Stomach (tissue), 9 donors: ENCODE results near the gene PLCH1. TPM values are rescaled to one million over a fixed set of nuclear protein-coding genes. Genes with fewer than 3 reads are reported as not detected.

Source experiments
- DNase-seq, 2 donors: peaks; one replicate each; pipeline versions ENCODE4 v3.0.0 to v3.0.0-alpha.2; 2013 to 2019
- H3K27ac ChIP-seq, 5 donors: fragments of 200-600 bp in 4 of 5; sonication (generic) in 4 of 5; one replicate each; pipeline ENCODE4 v1.5.1; 2013 to 2019; ENCODE audit warnings: mild to moderate bottlenecking in 1 of 5, moderate library complexity in 1 of 5
- H3K27me3 ChIP-seq, 3 donors: fragments of 200-600 bp; sonication (generic); one replicate each; pipeline ENCODE4 v1.5.1; 2017 to 2019; ENCODE audit warnings: mixed run types in 1 of 3
- H3K36me3 ChIP-seq, 4 donors: fragments of 200-600 bp; sonication (generic); 1 replicate in 3 of 4; 2 replicates in 1 of 4; pipeline ENCODE4 v1.5.1; 2016 to 2019
- H3K4me1 ChIP-seq, 4 donors: fragments of 200-600 bp; sonication (generic); one replicate each; pipeline ENCODE4 v1.5.1; 2016 to 2019
- H3K4me3 ChIP-seq, 4 donors: fragments of 200-600 bp; sonication (generic) in 3 of 4; one replicate each; pipeline ENCODE4 v1.5.1; 2016 to 2019; ENCODE audit warnings: mild to moderate bottlenecking in 1 of 4
- H3K9me3 ChIP-seq, 4 donors: fragments of 200-600 bp; sonication (generic); one replicate each; pipeline ENCODE4 v1.5.1; 2016 to 2019
- EP300 ChIP-seq: sonication (generic); formaldehyde crosslinking; IDR thresholded peaks from one replicate; pipeline ENCODE4 v1.6.1; 2017; ENCODE audit warnings: antibody characterized with exemption
- POLR2A ChIP-seq, 4 donors: fragments of 450-650 bp; IDR thresholded peaks; one replicate each; pipeline ENCODE4 v1.6.1; 2016; ENCODE audit warnings: antibody characterized with exemption in 4 of 4, control low read depth in 2 of 4, mild to moderate bottlenecking in 1 of 4, moderate library complexity in 1 of 4
- POLR2AphosphoS5 ChIP-seq, 3 donors: sonication (generic); formaldehyde crosslinking; IDR thresholded peaks; one replicate each; pipeline ENCODE4 v1.6.1; 2016; ENCODE audit warnings: antibody characterized with exemption in 3 of 3
- WGBS, 5 donors: extraction: QIAGEN DNeasy Blood & Tissue Kit in 3 of 5; methylation state at CpG; one replicate each; pipeline versions ENCODE4 v1.1.5 to v1.1.7; 2013 to 2018; 5-methylcytosine and 5-hydroxymethylcytosine counted together
- intact Hi-C: fragments of 100-400 bp; cut with DNase I; formaldehyde crosslinking; loops from one replicate; pipeline ENCODE4 v1.15.1; 2023; ENCODE audit warnings: low total_unique reads
- polyA plus RNA-seq, 3 donors: library from polyadenylated mRNA; stranded (reverse); fragments of 200-250 nt; gene quantifications; one replicate each; pipeline ENCODE4 v1.2.3, GENCODE V29; 2013
- total RNA-seq, 5 donors: library from RNA; depleted of rRNA; stranded (reverse); fragments of >200 nt; gene quantifications; one replicate each; pipeline versions ENCODE4 v1.1.0 to v1.2.3, GENCODE V29; 2014 to 2016
- TF ChIP-seq, protein P1 (sequence below), 7 experiments: fragments of 450-650 bp in 4 of 7; fragments of 200-600 bp in 3 of 7; sonication (generic) in 3 of 7; IDR thresholded peaks; one replicate each; pipeline ENCODE4 v1.5.1; 2016 to 2019; ENCODE audit warnings: antibody characterized with exemption in 7 of 7, control low read depth in 2 of 7, mild to moderate bottlenecking in 1 of 7
- donor health status: healthy with polysubstance abuse.
- donor health status: Bipolar disorder and iron deficiency.
- donor health status: healthy.

PLCH1 gene
- total and polyA plus RNA-seq, 8 donors: 0.75 to 18.8 (median 3.3) TPM

DNA sequence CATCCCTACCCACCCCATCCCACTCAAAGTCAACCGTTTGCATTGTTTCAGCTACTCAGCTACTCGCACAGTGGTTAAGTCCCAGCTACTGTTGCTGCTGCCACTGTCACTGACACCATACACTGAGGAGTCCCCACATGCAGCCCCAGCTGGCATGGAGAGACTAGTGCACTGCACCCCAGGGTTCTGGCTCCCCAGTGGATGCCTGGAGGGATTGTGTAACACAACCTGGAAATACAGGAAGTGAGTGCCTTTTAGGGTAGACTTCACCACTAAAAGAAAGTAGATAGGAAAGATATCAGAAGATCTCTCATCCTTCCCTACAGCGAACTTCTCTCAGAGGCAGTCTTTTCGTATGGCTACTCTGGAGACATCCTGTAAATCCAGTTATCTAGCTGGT lies 282.2 kb downstream of the PLCH1 start:
- no peak for TF ChIP-seq POLR2AphosphoS5 (IDR thresholded peaks at IDR 0.05)
- TF ChIP-seq, protein P1, sequence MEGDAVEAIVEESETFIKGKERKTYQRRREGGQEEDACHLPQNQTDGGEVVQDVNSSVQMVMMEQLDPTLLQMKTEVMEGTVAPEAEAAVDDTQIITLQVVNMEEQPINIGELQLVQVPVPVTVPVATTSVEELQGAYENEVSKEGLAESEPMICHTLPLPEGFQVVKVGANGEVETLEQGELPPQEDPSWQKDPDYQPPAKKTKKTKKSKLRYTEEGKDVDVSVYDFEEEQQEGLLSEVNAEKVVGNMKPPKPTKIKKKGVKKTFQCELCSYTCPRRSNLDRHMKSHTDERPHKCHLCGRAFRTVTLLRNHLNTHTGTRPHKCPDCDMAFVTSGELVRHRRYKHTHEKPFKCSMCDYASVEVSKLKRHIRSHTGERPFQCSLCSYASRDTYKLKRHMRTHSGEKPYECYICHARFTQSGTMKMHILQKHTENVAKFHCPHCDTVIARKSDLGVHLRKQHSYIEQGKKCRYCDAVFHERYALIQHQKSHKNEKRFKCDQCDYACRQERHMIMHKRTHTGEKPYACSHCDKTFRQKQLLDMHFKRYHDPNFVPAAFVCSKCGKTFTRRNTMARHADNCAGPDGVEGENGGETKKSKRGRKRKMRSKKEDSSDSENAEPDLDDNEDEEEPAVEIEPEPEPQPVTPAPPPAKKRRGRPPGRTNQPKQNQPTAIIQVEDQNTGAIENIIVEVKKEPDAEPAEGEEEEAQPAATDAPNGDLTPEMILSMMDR (IDR thresholded peaks at IDR 0.05): no peak
- no peak for TF ChIP-seq EP300
- Histone ChIP-seq H3K27ac (no peak overlapping the region), H3K27me3 (no peaks in the 10 kb centered on the region), H3K4me1 (no peaks in the 10 kb centered on the region), H3K9me3 (peaks cover 0 to 6% (median 2%) of the 10 kb centered on the region in 4 donors), H3K4me3 (no peak overlapping the region), H3K36me3 (no peaks in the 10 kb centered on the region)
- intact Hi-C loops: no loop called here
- DNase-seq: no peak
- WGBS, 5 donors: 79 to 92% (median 84%) methylated on average over 4 of the region's 4 CpGs

DNA sequence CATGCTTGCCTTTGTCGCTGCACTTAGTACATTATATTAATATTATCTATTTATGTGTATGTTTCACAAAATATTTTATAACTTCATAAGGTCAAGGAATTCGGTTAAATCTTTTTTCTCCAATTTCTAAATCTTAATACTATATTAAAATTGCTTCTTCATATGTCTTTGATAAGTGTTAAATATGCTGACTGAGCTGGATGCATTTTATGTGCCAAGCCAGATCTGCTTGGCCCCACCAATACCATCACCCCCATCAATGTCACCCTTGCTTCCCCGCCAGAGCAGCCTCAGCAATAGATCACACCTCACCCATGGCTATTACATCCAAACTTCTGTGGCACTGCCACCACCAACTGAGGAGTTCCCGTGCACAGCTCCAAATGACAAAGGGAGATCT lies 287.3 kb downstream of the PLCH1 start:
- Histone ChIP-seq H3K27ac (no peak overlapping the region), H3K36me3 (no peaks in the 10 kb centered on the region), H3K4me3 (no peak overlapping the region), H3K4me1 (no peaks in the 10 kb centered on the region), H3K9me3 (no peaks in the 10 kb centered on the region), H3K27me3 (no peaks in the 10 kb centered on the region)
- TF ChIP-seq, protein P1 (IDR thresholded peaks at IDR 0.05): no peak
- TF ChIP-seq POLR2A (IDR thresholded peaks at IDR 0.05): no peak
- no peak for TF ChIP-seq EP300
- 91 to 95% (median 92%) methylated on average over 4 of the region's 4 CpGs for WGBS, 5 donors
- intact Hi-C loops: no loop called here
- no peak for DNase-seq

DNA sequence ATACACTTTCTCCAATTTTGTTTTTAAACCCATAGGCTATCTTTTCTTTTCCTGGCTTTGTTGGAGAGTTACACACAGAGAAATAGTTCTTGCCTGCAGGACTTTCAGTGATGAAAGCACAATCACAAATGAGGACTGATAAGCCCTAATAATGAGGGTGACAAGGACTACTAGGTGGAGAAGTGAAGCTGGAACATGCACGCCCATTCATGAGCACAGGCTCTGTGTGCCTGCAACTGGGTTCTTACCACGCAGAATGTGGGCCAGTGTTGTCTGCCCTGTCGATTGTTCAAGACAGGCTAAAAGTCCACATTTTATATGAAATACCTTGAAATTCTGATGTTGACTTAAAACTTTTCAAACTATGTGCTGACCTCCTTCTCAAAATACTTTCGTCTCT lies 289.1 kb downstream of the PLCH1 start:
- no peak for DNase-seq
- no peak overlapping the region for H3K27ac ChIP-seq
- H3K27me3 ChIP-seq: no peaks in the 10 kb centered on the region
- TF ChIP-seq EP300: no peak
- TF ChIP-seq POLR2AphosphoS5 (IDR thresholded peaks at IDR 0.05): no peak
- TF ChIP-seq POLR2A (IDR thresholded peaks at IDR 0.05): no peak
- TF ChIP-seq, protein P1 (IDR thresholded peaks at IDR 0.05): no peak
- H3K36me3 ChIP-seq: no peaks in the 10 kb centered on the region
- no peak overlapping the region for H3K4me3 ChIP-seq
- no peaks in the 10 kb centered on the region for H3K9me3 ChIP-seq
- intact Hi-C loops: no loop called here
- 88 to 95% (median 93%) methylated on average over 4 of the region's 4 CpGs for whole genome bisulfite sequencing, 5 donors
- H3K4me1 ChIP-seq: no peaks in the 10 kb centered on the region

DNA sequence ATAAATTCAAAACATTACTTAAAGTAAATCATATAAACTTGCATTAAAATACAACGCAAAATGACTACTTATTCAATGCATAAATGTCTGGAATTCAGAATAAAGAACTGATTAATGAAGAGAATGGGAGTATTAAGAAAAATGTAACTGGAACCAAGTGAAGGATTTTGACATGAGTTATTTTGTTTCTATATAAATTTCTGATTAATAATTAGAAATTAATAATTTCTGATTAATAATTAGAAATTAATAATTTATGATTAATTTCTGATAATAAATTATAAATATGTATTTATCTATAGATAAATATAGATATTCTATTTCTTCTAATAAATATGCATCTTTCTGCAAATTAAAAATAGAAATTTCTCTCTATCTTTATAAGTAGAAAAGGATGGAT lies 291.4 kb downstream of the PLCH1 start:
- no peak overlapping the region for H3K27ac ChIP-seq
- intact Hi-C loops: no loop called here
- WGBS, 5 donors: 84 to 95% (median 92%) methylated on average over 1 of the region's 1 CpG
- DNase-seq: no peak
- H3K9me3 ChIP-seq: no peaks in the 10 kb centered on the region
- TF ChIP-seq POLR2AphosphoS5 (IDR thresholded peaks at IDR 0.05) (no peak), EP300 (no peak), POLR2A (IDR thresholded peaks at IDR 0.05) (no peak)
- TF ChIP-seq, protein P1 (IDR thresholded peaks at IDR 0.05): no peak
- H3K36me3 ChIP-seq: no peaks in the 10 kb centered on the region
- no peak overlapping the region for H3K4me3 ChIP-seq
- no peaks in the 10 kb centered on the region for H3K4me1 ChIP-seq
- no peaks in the 10 kb centered on the region for H3K27me3 ChIP-seq
